GM21367 (cell line): ENCODE measurements around the gene PIGQ.

ENCODE experiments used
- ATAC-seq: cut with Tn5 transposase; IDR thresholded peaks from one replicate; pipeline ENCODE4 v1.9.1; 2021; ENCODE audit not compliant: unreplicated experiment

The PIGQ gene

GRCh38 chr16:569445-570254, at the start of gene PIGQ:
Gene PIGQ (plus strand): TSS chr16:569968. CDS start chr16:574075, 4,107 bp downstream.
- no peak for ATAC-seq

GRCh38 chr16:520847-521246, 48.9 kb upstream of the PIGQ start:
- no peak for ATAC-seq

- ATAC-seq = no peak
These were observed 48.2 kb upstream of the PIGQ start for GRCh38 chr16:521381-522210.

GRCh38 chr16:522320-523096, 47.3 kb upstream of the PIGQ start:
- no peak for ATAC-seq

- ATAC-seq = no peak
These were observed 46.5 kb upstream of the PIGQ start for GRCh38 chr16:523097-523741.

GRCh38 chr16:524274-525040, 45.3 kb upstream of the PIGQ start:
- ATAC-seq = no peak

- no peak for ATAC-seq
These were observed 44.6 kb upstream of the PIGQ start for GRCh38 chr16:525123-525519.

GRCh38 chr16:525520-526180, 44.1 kb upstream of the PIGQ start:
- no peak for ATAC-seq

GRCh38 chr16:526181-527014, 43.4 kb upstream of the PIGQ start:
- ATAC-seq = no peak

GRCh38 chr16:527015-527903, 42.5 kb upstream of the PIGQ start, which contains the start of gene CAPN15:
Gene CAPN15 (plus strand): TSS chr16:527712. CDS start chr16:546839, 19,127 bp downstream.
- ATAC-seq = peak; percentile 46

GRCh38 chr16:528111-529011, 41.4 kb upstream of the PIGQ start:
- peak; percentile 0 for ATAC-seq

- ATAC-seq = no peak
These were observed 40.7 kb upstream of the PIGQ start for GRCh38 chr16:529012-529575.

- ATAC-seq = no peak
These were observed 39.5 kb upstream of the PIGQ start for GRCh38 chr16:530111-530817.

GRCh38 chr16:531494-532125, 38.2 kb upstream of the PIGQ start:
- ATAC-seq = no peak
